ENCODE data around the gene CAMTA1.
A peak's percentile ranks its signal among the peaks of the same experiment; 100 is the strongest.

Gene CAMTA1

GRCh38 chr1:7281821-7282220, 496.6 kb downstream of the CAMTA1 start:
- DNase-seq (ENCODE audit: low spot score): no peak
- no peak for TF ChIP-seq CTCF (IDR thresholded peaks at IDR 0.05; ENCODE audit: borderline replicate concordance, control extremely low read depth, extremely low read depth, insufficient read depth, missing control alignments)
- in situ Hi-C loops (cut with MboI; ENCODE audit: low sequenced_read_pairs, unreplicated experiment): no loop called here

GRCh38 chr1:7284839-7285435, 499.7 kb downstream of the CAMTA1 start:
- no peak for TF ChIP-seq CTCF (IDR thresholded peaks at IDR 0.05; ENCODE audit: borderline replicate concordance, control extremely low read depth, extremely low read depth, insufficient read depth, missing control alignments)
- in situ Hi-C loops (cut with MboI; ENCODE audit: low sequenced_read_pairs, unreplicated experiment): no loop called here
- DNase-seq (ENCODE audit: low spot score): no peak

- no peak for TF ChIP-seq CTCF (IDR thresholded peaks at IDR 0.05; ENCODE audit: borderline replicate concordance, control extremely low read depth, extremely low read depth, insufficient read depth, missing control alignments)
- in situ Hi-C loops (cut with MboI; ENCODE audit: low sequenced_read_pairs, unreplicated experiment): no loop called here
- DNase-seq (ENCODE audit: low spot score): no peak
These were observed 500.7 kb downstream of the CAMTA1 start for GRCh38 chr1:7285856-7286454.

- DNase-seq (ENCODE audit: low spot score): no peak
- peak; percentile 11 for TF ChIP-seq CTCF (IDR thresholded peaks at IDR 0.05; ENCODE audit: borderline replicate concordance, control extremely low read depth, extremely low read depth, insufficient read depth, missing control alignments)
- in situ Hi-C loops (cut with MboI; ENCODE audit: low sequenced_read_pairs, unreplicated experiment): no loop called here
These were observed 501.8 kb downstream of the CAMTA1 start for GRCh38 chr1:7287013-7287412.

- in situ Hi-C loops (cut with MboI; ENCODE audit: low sequenced_read_pairs, unreplicated experiment): no loop called here
- no peak for DNase-seq (ENCODE audit: low spot score)
- TF ChIP-seq CTCF (IDR thresholded peaks at IDR 0.05; ENCODE audit: borderline replicate concordance, control extremely low read depth, extremely low read depth, insufficient read depth, missing control alignments): no peak
These were observed 503.7 kb downstream of the CAMTA1 start for GRCh38 chr1:7288992-7289391.

GRCh38 chr1:7289694-7290093, 504.4 kb downstream of the CAMTA1 start:
- TF ChIP-seq CTCF (IDR thresholded peaks at IDR 0.05; ENCODE audit: borderline replicate concordance, control extremely low read depth, extremely low read depth, insufficient read depth, missing control alignments): no peak
- in situ Hi-C loops (cut with MboI; ENCODE audit: low sequenced_read_pairs, unreplicated experiment): no loop called here
- DNase-seq (ENCODE audit: low spot score): no peak
